PC-3 (cell line): Measurements from ENCODE around the gene KCNJ11. TPM values are rescaled to one million over a fixed set of nuclear protein-coding genes. Genes with fewer than 3 reads are reported as not detected.

ENCODE experiments used
- ATAC-seq: fragments of 200-7000 bp; cut with Tn5 transposase; 2 replicates; pipeline ENCODE4 v1.9.1; 2020; ENCODE audit warnings: mild to moderate bottlenecking, moderate library complexity
- BruUV-seq: library from RNA; stranded (reverse); fragments of 400-500 nt; replicated peaks from 2 replicates; lab custom pipeline; 2021; lab: Mats Ljungman, UMichigan
- CTCF ChIA-PET: fragments of 300-600 bp; sonication (Branson Sonifier 250); formaldehyde crosslinking; loops from one replicate; lab custom pipeline; 2022; ENCODE audit warnings: antibody characterized with exemption; lab: Charles Lee
- POLR2A ChIA-PET: fragments of 300-600 bp; sonication (Branson Sonifier 250); formaldehyde crosslinking; loops from one replicate; lab custom pipeline; 2022; ENCODE audit warnings: antibody characterized with exemption; ENCODE audit not compliant: unreplicated experiment; lab: Charles Lee
- DNase-seq: peaks from one replicate; pipeline ENCODE4 v3.0.0-alpha.2; 2015
- H2AFZ ChIP-seq: fragments of 300-600 bp; sonication (generic); 2 replicates; pipeline ENCODE4 v1.6.0; 2016; ENCODE audit warnings: antibody characterized with exemption, low read length
- H3F3A ChIP-seq: fragments of 300-600 bp; sonication (generic); one replicate; pipeline ENCODE4 v1.6.0; 2017; ENCODE audit warnings: antibody characterized with exemption, low read length, control low read depth, mild to moderate bottlenecking; ENCODE audit not compliant: unreplicated experiment
- H3K27ac ChIP-seq: fragments of 300-600 bp; sonication (generic); 2 replicates; pipeline ENCODE4 v1.5.1; 2016; ENCODE audit warnings: mild to moderate bottlenecking, low read length
- H3K27me3 ChIP-seq: fragments of 300-600 bp; sonication (generic); 2 replicates; pipeline ENCODE4 v1.6.1; 2016; ENCODE audit warnings: low read length, mixed read lengths
- H3K36me3 ChIP-seq: fragments of 300-600 bp; sonication (generic); 2 replicates; pipeline ENCODE4 v1.6.1; 2016; ENCODE audit warnings: low read depth, mixed run types, low read length, mixed read lengths
- H3K4me1 ChIP-seq: fragments of 300-600 bp; sonication (generic); 2 replicates; pipeline ENCODE4 v1.5.1; 2016; ENCODE audit warnings: low read length; ENCODE audit not compliant: insufficient read depth
- H3K4me2 ChIP-seq: fragments of 300-600 bp; sonication (generic); 2 replicates; pipeline ENCODE4 v1.6.0; 2016; ENCODE audit warnings: low read length
- H3K4me3 ChIP-seq: fragments of 300-600 bp; sonication (generic); 2 replicates; pipeline ENCODE4 v1.5.1; 2016; ENCODE audit warnings: mild to moderate bottlenecking, low read length, mixed read lengths
- H3K79me2 ChIP-seq: fragments of 300-600 bp; sonication (generic); 2 replicates; pipeline ENCODE4 v1.6.1; 2017; ENCODE audit warnings: low read length, mixed read lengths
- H3K9ac ChIP-seq: fragments of 300-600 bp; sonication (generic); 2 replicates; pipeline ENCODE4 v1.6.0; 2016; ENCODE audit warnings: mild to moderate bottlenecking, low read length
- H3K9me2 ChIP-seq: fragments of 300-600 bp; sonication (generic); replicated peaks from 2 replicates; pipeline ENCODE4 v1.6.1; 2016; ENCODE audit warnings: mixed run types, low read length, mixed read lengths
- H3K9me3 ChIP-seq: fragments of 300-600 bp; sonication (generic); 2 replicates; pipeline ENCODE4 v1.6.1; 2016; ENCODE audit warnings: low read length, mixed read lengths
- H4K20me1 ChIP-seq: fragments of 300-600 bp; sonication (generic); 2 replicates; pipeline ENCODE4 v1.6.1; 2016; ENCODE audit warnings: low read length, mixed read lengths
- EZH2 ChIP-seq: fragments of 300-600 bp; sonication (generic); IDR thresholded peaks from one replicate; pipeline ENCODE4 v1.6.1; 2017; ENCODE audit warnings: antibody characterized with exemption, mild to moderate bottlenecking, low read length; ENCODE audit not compliant: unreplicated experiment
- EZH2phosphoT487 ChIP-seq: fragments of 300-600 bp; sonication (generic); IDR thresholded peaks from 2 replicates; pipeline ENCODE4 v1.6.1; 2018; ENCODE audit warnings: mild to moderate bottlenecking, antibody characterized with exemption, low read length, borderline replicate concordance
- intact Hi-C: fragments of 100-400 bp; cut with micrococcal nuclease; formaldehyde crosslinking; loops from 2 replicates; pipeline ENCODE4 v1.9.0; 2023
- total RNA-seq: library from RNA; depleted of rRNA; stranded (reverse); fragments of >200 nt; gene quantifications from 2 replicates; pipeline ENCODE4 v1.2.3, GENCODE V29; 2014
- TF ChIP-seq, protein P1 (sequence below): fragments of 300-600 bp; sonication (generic); conservative IDR thresholded peaks from 2 replicates; pipeline ENCODE4 v1.5.1; 2017; ENCODE audit warnings: antibody characterized with exemption, low read depth, mild to moderate bottlenecking, low read length

The KCNJ11 gene
- total RNA-seq, 1 experiment from 2014 or later = 0.98 TPM

DNA sequence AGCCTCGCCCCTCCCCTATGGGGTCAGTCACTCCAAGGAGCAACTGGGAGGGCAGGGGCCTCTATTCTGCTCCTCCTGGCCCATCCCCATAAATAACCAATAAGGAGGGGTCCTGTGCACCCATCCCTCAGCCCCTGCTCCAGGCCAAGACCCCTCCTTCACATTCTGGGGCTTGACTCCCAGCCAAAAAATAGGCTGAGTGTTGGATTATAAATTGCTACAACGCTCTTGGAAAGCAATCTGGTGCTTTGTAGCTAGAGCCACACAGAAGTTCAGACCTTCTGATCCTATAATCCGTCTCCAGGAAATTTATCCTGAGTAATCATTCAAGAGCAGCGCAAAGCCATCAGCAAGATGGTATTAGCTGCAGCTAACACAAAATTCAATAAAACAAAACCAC, 45.6 kb upstream of the KCNJ11 start:
- peaks cover 12% of the 10 kb centered on the region for H3K27me3 ChIP-seq
- ChIA-PET POLR2A (no interaction called here), CTCF (no interaction called here)
- TF ChIP-seq EZH2 (no peak), EZH2phosphoT487 (no peak)
- no peak for DNase-seq
- no peaks in the 10 kb centered on the region for H3K4me1 ChIP-seq
- H3K9ac ChIP-seq = no peak overlapping the region
- ATAC-seq = no peak
- no peak overlapping the region for H2AFZ ChIP-seq
- no peaks in the 10 kb centered on the region for H3K9me3 ChIP-seq
- H3K9me2 ChIP-seq = no peaks in the 10 kb centered on the region
- no peak overlapping the region for H3K4me3 ChIP-seq
- no peak overlapping the region for H3K4me2 ChIP-seq
- H3K36me3 ChIP-seq = no peaks in the 10 kb centered on the region
- no peaks in the 10 kb centered on the region for H4K20me1 ChIP-seq
- intact Hi-C loops = no loop called here
- BruUV-seq = no TSS peak
- no peak overlapping the region for H3K27ac ChIP-seq
- H3K79me2 ChIP-seq = no peaks in the 10 kb centered on the region
- no peaks in the 10 kb centered on the region for H3F3A ChIP-seq

DNA sequence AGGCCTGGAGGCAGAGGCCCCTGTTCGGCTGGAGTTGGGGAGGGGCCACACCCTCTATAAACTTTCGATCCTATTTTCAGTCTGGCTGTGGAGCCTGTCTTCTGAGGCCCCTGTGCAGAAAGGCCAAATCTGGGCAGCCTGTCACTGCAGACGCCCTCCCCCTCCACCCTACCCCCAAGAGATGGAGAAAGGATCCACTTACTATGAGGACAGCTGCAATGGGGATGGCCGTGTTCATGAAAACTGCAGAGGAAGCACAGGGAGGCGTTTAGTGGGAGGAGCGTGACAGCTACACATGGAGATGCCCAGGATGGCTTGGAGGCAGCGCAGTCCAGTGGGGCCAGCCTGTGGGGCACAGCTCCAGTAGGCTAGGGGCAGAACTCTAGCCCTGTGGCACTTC, 43.5 kb upstream of the KCNJ11 start:
- no peaks in the 10 kb centered on the region for H3K79me2 ChIP-seq
- no peak overlapping the region for H3K4me2 ChIP-seq
- no peak overlapping the region for H3K4me3 ChIP-seq
- no peak overlapping the region for H3K9ac ChIP-seq
- ChIA-PET POLR2A (no interaction called here), CTCF (no interaction called here)
- H3K9me2 ChIP-seq = no peaks in the 10 kb centered on the region
- no peaks in the 10 kb centered on the region for H3K9me3 ChIP-seq
- intact Hi-C loops = no loop called here
- H3K27ac ChIP-seq = no peak overlapping the region
- H3K4me1 ChIP-seq = no peaks in the 10 kb centered on the region
- no TSS peak for BruUV-seq
- peaks cover 12% of the 10 kb centered on the region for H3K27me3 ChIP-seq
- TF ChIP-seq EZH2phosphoT487 (no peak), EZH2 (no peak)
- TF ChIP-seq, protein P1, sequence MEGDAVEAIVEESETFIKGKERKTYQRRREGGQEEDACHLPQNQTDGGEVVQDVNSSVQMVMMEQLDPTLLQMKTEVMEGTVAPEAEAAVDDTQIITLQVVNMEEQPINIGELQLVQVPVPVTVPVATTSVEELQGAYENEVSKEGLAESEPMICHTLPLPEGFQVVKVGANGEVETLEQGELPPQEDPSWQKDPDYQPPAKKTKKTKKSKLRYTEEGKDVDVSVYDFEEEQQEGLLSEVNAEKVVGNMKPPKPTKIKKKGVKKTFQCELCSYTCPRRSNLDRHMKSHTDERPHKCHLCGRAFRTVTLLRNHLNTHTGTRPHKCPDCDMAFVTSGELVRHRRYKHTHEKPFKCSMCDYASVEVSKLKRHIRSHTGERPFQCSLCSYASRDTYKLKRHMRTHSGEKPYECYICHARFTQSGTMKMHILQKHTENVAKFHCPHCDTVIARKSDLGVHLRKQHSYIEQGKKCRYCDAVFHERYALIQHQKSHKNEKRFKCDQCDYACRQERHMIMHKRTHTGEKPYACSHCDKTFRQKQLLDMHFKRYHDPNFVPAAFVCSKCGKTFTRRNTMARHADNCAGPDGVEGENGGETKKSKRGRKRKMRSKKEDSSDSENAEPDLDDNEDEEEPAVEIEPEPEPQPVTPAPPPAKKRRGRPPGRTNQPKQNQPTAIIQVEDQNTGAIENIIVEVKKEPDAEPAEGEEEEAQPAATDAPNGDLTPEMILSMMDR = no peak
- DNase-seq (no peak), ATAC-seq (no peak)
- no peak overlapping the region for H2AFZ ChIP-seq
- no peaks in the 10 kb centered on the region for H4K20me1 ChIP-seq
- H3F3A ChIP-seq = no peaks in the 10 kb centered on the region
- no peaks in the 10 kb centered on the region for H3K36me3 ChIP-seq

DNA sequence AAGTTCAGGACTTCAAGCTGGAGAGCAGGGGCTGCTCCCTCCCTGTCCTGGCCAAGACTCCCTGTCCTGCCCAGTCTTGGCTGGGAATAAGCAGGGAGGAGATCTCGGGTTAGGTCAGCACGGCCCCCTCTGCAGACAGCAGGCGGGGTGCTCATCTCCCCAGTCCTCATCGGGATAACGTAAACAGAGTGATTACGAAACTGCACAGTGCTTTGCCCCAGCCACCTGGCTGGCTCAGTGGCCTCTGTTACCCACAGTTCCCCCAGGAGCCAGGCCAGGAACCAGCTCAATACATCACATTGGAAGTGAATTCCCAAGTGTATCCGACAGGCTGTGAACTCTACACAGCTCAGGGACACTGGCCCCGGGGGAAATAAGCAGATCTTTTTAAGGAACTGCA, 42.7 kb upstream of the KCNJ11 start:
- Histone ChIP-seq H3K27me3 (peaks cover 12% of the 10 kb centered on the region), H3K9me3 (no peaks in the 10 kb centered on the region), H4K20me1 (no peaks in the 10 kb centered on the region), H3K9ac (no peak overlapping the region), H3K27ac (no peak overlapping the region), H3F3A (no peaks in the 10 kb centered on the region), H3K4me2 (no peak overlapping the region), H3K9me2 (no peaks in the 10 kb centered on the region), H3K79me2 (no peaks in the 10 kb centered on the region), H3K36me3 (no peaks in the 10 kb centered on the region), H2AFZ (no peak overlapping the region), H3K4me3 (no peak overlapping the region), H3K4me1 (no peaks in the 10 kb centered on the region)
- no TSS peak for BruUV-seq
- intact Hi-C loops = no loop called here
- ATAC-seq (no peak), DNase-seq (no peak)
- ChIA-PET CTCF (no interaction called here), POLR2A (no interaction called here)
- TF ChIP-seq EZH2 (no peak), EZH2phosphoT487 (no peak)
- TF ChIP-seq, protein P1 = no peak
